ENCODE measurements around the gene ACIN1.

ACIN1 gene, protein sequence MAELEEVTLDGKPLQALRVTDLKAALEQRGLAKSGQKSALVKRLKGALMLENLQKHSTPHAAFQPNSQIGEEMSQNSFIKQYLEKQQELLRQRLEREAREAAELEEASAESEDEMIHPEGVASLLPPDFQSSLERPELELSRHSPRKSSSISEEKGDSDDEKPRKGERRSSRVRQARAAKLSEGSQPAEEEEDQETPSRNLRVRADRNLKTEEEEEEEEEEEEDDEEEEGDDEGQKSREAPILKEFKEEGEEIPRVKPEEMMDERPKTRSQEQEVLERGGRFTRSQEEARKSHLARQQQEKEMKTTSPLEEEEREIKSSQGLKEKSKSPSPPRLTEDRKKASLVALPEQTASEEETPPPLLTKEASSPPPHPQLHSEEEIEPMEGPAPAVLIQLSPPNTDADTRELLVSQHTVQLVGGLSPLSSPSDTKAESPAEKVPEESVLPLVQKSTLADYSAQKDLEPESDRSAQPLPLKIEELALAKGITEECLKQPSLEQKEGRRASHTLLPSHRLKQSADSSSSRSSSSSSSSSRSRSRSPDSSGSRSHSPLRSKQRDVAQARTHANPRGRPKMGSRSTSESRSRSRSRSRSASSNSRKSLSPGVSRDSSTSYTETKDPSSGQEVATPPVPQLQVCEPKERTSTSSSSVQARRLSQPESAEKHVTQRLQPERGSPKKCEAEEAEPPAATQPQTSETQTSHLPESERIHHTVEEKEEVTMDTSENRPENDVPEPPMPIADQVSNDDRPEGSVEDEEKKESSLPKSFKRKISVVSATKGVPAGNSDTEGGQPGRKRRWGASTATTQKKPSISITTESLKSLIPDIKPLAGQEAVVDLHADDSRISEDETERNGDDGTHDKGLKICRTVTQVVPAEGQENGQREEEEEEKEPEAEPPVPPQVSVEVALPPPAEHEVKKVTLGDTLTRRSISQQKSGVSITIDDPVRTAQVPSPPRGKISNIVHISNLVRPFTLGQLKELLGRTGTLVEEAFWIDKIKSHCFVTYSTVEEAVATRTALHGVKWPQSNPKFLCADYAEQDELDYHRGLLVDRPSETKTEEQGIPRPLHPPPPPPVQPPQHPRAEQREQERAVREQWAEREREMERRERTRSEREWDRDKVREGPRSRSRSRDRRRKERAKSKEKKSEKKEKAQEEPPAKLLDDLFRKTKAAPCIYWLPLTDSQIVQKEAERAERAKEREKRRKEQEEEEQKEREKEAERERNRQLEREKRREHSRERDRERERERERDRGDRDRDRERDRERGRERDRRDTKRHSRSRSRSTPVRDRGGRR

DNA sequence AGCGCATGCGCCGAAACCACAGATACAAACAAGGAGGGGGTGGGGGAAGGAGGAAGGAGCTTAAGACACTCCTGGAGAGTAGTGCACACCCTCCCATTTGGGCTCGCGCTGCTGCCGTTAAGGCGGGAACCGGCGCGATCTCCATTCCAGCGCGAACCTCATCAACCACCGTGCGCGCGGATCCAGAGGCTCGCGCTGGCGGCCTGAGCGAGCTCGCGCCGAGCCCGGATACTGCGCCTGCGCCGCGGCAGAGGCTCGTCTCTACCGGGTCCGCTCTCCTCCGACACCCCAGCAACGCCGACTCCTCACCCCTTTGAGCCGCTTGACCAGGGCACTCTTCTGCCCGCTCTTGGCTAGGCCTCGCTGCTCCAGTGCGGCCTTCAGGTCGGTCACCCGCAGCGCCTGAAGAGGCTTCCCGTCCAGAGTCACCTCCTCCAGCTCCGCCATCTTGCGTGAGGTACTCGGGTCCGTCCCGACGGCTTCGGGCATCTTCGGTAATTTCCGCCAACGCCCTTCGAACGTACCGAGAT is at the start of gene ACIN1:
Gene ACIN1, minus strand, starts transcription at position 471 of the 530 bp plus-strand sequence. Its CDS starts 24 bp downstream, at position 447.
- in situ Hi-C loops (cut with HindIII; ENCODE audit: low sequenced_read_pairs) = no loop called here

DNA sequence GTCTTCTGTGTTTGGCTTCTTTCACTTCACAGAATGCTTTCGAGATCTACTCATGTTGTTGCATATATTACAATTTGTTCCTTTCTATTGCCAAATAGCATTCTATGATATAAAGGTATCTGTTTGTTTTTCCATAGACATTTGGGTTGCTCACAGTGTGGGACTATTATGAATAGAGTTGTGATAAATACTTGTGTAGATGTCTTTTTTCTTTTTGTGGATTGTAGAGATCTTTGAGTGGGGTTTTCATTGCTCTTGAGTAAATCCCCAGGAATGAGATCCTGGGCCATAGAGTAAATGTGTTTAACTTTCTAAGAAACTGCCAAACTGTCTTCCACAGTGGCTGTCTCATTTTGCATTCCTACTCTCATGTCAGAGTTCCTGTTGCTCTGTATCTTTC is 49.0 kb upstream of the ACIN1 start:
- in situ Hi-C loops (cut with HindIII; ENCODE audit: low sequenced_read_pairs) = no loop called here

DNA sequence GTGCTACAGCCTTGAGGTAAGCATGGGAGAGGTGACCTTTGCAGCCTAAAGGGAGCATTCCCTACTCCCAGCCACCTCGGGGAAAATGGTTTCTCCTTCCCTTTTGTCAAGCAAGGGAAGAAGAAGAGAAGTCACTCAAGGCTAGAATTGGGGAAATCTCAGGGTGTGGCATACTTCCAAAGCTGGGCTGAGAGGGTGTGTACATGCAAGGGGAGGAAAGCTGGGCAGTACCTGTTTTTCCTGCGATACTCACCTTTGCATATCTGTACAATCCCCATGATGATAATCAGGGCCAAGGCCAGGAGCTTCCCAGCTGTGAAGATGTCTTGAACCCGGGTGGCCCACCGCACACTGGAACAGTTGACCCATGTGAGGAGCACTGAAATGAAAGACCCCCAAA is 47.9 kb upstream of the ACIN1 start:
- in situ Hi-C loops (cut with HindIII; ENCODE audit: low sequenced_read_pairs) = no loop called here

DNA sequence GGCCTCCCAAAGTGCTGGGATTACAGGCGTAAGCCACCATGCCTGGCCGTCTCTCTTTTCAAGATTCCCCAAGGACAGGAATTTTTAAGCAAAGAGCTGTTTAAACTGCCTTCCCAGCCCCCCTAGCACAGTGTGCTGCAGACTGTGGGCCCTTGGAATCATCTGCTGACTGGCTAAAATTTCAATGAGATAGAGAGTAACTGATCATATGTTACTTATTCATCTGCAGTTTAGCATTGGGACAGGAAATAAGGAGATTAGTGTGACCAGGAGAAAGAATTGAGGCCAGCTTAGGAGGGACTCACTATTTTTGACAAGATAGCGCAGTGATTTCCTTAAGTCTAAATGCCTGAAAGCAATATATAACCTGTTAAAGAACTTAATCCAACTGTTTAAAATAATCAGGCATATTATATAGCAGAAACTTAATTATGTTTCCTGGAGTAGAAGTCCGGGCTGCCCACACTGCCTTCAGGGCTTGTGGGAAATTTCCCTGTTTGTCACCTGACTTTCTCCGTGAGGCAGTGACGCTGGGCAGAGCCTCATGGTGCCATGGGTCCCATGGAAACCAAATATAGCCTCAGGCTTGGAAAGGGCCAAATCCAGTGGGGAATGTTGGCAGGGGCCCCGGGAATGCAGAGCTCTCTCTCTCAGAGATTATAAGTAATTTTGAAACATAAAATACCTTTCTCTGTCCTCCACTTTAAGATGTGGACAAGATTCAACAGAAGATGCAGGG is 46.9 kb upstream of the ACIN1 start:
- in situ Hi-C loops (cut with HindIII; ENCODE audit: low sequenced_read_pairs) = no loop called here

DNA sequence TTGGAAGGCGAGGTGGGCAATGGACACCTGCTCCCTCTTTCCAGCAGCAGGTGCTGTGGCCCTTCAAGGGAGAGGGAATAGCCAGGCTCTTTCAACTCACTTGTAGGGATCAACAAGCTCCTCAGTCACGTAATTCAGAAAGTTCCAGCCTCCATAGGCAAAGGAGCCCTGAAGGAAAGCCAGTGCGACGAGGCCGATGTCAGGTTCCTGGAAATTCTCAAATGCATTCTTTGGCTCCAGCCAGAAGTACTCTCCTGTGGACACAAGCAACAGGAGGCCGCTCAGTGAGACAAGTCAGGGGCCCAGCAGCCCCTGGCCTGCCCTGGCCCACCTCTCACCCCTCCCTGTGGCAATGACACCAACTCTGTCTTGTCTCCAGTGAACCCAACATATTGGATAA is 45.4 kb upstream of the ACIN1 start:
- in situ Hi-C loops (cut with HindIII; ENCODE audit: low sequenced_read_pairs) = no loop called here

DNA sequence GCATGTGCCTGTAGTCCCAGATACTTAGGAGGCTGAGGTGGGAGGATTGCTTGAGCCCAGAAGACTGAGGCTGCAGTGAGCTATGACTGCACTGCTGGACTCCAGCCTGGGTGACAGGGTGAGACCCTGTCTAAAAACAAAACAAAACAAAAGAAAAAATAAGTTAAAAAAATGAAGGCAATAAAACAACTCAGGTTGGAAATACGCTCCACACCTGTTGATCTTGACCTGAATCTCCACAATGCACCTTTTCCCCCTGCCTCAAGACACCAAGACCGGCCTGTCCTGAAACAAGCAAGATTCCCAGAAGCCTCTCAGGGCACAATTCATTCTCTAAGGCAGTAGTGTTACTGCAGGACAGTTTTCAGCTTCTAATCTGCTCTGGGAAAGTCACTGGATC is 44.9 kb upstream of the ACIN1 start:
- in situ Hi-C loops (cut with HindIII; ENCODE audit: low sequenced_read_pairs) = no loop called here

DNA sequence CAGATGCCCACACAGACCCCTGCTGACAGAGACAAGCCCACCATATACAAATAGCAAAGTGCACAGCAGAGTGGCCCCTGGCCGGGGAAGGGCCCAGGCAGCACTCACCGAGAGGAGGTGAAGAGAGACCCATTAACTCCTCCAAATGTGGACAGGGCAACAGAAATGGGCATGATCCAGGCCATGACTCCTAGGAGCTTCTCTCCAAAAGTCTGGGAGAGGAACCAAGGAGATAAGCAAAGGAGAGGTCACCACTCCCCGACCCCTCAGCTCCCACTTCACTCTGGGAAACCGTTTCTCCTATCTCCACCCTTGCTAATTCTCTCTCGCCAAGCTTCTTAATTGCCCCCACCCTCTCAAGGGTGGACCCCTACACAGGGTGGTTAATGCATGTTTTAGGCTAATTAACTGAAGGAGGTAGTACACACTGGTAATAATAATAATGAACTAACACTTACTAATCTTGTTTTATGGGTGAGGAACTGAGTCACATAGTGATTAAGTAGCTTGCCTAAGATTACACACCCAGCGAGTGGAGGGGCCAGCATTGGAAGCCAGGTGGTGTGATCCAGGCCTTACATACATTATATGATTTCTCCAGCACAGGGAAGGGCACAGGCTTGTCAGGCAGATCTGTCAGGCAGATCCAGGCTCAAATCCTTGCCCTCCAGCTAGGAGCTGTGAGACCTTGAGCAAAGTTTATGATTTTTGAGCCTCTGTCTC is 43.0 kb upstream of the ACIN1 start:
- in situ Hi-C loops (cut with HindIII; ENCODE audit: low sequenced_read_pairs) = no loop called here

DNA sequence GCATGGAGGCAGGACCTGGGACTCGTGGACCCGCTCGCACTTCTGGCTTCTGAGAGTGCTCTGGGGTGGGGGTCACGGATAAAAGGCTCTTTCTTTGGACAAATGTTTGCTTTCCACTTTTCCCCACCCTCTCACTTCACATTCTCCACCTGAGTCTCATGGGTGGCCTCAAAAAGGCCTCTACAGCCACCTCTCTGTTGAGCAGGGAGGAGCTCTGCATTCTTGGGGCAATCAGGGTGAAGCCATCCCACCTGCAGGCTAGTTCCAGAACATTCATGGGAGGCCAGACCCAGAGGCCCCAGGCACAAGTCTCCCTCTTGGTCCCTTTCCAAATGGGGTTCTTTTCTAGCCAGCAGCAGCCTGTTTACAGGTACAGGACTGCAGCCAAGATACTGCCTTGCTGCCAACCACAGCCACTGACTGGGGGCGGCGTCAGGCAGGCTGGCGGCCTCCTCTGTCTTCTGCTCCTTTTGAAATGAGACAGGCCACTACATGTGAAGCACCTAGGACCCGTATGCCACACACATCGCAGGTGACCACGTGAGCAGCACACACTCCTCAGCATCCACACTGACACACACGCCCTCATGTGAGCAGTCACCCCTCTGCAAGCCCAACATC is 42.4 kb upstream of the ACIN1 start:
- in situ Hi-C loops (cut with HindIII; ENCODE audit: low sequenced_read_pairs) = no loop called here

DNA sequence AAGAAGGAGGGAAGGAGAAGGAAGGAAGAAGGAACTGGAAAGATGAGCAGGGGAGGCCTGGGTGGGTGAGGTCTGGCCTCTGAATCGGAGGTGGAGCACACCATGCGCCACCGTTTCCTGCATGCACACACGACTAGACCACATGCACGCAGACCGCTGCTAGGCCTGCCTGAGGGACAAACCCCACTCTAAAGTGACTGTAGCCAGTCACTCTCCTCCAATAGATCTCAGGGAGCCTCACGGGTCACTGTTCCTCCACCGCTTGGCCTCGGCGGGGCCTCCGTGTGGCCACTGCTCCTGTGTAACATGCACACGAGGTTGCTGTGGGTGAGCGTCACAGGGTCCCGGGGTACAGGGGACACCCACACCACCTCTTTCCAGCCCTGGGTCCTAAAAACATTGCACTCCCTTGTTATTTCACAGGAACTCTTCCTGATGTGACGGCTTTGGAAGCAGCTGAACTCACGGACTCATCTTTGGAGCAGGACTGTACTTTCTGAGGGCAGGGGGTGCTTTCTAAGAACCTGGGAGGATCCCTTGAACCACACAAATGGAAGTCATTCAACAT is 41.7 kb upstream of the ACIN1 start:
- in situ Hi-C loops (cut with HindIII; ENCODE audit: low sequenced_read_pairs) = no loop called here

DNA sequence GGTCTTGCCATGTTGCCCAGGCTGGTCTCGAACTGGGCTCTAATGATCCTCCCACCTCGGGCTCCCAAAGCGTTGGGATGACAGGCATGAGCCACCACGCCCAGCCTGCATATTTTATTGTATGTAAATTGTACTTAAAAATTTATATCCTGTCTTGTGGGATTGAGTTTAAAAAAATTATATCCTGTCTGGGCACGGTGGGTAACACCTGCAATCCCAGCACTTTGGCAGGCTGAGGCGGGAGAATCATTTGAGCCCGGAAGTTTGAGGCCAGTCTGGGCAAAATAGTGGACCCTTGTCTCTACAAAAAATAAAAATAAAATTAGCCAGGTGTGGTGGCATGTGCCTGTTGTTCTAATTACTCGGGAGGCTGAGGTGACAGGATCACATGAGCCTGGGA is 38.0 kb upstream of the ACIN1 start:
- in situ Hi-C loops (cut with HindIII; ENCODE audit: low sequenced_read_pairs) = no loop called here

DNA sequence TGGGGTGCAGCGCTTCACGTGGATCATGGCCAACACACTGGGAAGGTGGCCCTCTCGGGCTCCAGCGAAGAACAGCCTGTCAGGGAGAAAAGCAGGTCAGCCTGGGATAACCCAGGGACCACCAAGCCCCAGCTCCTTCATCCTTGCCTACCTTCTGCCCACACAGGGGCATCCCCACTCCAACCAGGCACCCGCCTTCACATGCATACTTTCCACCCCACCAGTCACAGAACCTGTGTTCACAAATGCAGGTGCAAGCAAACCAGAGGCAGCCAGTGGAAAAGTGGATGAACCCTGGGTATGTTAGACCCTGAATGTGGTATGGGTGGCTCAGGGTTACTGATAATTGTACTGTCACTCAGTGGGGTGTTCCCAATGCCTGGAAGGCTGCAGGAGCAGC is 36.5 kb upstream of the ACIN1 start:
- in situ Hi-C loops (cut with HindIII; ENCODE audit: low sequenced_read_pairs) = no loop called here

DNA sequence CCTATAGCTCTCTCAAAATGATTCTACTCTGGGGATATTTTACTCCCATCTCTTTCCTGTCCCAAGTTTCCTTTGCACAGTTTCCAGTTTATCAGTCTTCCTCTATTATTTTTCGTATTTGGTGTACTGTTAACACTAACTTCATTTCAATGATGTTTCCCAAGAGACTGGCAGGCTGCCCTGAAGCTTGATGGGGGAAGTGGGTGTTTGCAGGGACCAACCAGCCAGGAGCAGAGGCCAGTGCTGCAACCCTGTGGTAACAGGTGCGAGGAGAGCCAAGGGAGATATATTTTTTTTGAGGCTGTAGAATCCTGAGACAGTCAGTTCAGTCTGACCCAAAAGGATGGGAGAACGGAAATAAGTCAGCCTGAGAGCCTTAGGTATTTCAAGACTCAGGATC is 35.9 kb upstream of the ACIN1 start:
- in situ Hi-C loops (cut with HindIII; ENCODE audit: low sequenced_read_pairs) = no loop called here

DNA sequence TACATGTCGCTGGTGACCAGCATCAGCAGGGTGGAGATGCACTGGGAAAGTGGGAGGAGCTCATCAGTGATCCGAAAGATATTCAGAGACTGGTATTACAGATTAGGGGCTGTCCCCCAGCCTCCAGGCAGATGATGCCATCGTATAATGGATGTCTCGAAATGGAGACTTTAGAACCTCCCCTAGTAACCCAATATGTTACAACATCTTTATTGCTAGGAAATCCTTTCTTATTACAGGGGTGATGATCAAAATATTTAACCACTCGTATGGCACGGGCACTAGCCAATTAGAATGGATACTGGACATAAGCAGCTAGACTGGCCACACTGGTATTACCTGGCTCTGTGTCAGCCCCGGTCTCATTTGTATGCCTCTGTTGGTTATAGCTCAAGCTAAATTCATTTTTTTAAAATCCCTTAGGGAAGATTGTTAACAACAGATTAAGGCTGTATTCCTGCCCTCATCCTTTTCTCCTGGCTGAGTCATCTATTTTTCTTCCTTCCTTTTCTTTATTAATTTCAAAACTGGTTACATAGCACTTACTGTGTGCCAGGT is 34.9 kb upstream of the ACIN1 start:
- in situ Hi-C loops (cut with HindIII; ENCODE audit: low sequenced_read_pairs) = loop anchor here (5.0 kb wide), 1 partner anchor 32 kb away; no protein-coding TSS in a partner anchor

DNA sequence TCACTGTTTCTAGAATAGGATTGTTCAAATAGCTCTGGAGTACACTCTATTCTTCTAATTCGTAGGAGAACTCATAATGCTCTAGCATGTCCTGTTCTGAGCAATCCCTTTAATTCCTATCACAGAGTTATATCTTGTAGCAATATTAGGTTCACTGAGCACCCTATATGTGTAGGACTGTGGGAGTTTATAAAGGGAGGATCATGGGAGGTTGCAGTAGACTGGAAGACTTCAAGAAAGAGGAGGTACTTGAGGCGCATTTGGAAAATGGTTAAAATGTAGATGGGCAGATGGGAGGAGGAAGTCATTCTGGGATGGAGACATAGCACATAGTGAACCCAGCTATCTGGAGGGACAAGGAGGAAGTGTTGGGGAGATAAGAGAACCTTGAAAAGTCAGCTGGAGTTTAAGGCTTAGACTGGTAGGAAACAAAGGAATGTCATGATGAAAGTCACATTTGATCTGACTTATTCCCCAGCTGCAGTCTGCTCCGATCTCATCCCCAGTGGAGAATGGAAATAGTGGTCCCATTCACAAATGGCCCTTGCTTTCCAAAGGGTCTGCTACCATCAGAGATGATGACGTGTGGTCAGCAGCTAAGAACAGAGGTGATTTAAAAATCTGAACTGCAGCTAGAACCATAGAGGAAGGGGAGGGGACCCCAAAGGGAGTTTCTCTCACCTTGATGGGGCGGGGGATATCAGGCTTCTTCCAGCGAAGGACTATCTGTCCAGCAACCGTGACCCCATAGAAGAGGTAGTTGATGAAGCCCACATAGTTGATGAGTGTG is 34.2 kb upstream of the ACIN1 start:
- in situ Hi-C loops (cut with HindIII; ENCODE audit: low sequenced_read_pairs) = loop anchor here (5.0 kb wide), 1 partner anchor 33 kb away; no protein-coding TSS in a partner anchor

DNA sequence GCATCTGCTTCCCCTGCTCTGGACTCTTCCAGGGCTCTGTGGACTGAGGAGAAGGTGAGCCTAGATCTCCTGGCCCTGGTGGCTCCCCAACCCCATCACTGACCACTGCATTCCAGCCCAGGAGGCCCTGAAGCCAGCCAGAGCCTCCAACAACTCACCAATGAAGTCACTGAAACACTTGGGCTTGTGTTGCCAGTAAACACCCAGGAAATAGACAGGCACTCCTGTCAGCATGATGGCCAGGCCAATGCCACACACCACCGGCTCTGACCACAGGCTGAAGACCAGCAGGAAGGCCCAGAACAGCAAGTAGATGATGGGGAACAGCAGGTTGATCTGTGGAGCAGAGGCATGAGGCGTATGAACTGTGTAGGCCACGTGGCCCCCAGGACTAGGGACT is 32.9 kb upstream of the ACIN1 start:
- in situ Hi-C loops (cut with HindIII; ENCODE audit: low sequenced_read_pairs) = loop anchor here (5.0 kb wide), 1 partner anchor 34 kb away; no protein-coding TSS in a partner anchor

DNA sequence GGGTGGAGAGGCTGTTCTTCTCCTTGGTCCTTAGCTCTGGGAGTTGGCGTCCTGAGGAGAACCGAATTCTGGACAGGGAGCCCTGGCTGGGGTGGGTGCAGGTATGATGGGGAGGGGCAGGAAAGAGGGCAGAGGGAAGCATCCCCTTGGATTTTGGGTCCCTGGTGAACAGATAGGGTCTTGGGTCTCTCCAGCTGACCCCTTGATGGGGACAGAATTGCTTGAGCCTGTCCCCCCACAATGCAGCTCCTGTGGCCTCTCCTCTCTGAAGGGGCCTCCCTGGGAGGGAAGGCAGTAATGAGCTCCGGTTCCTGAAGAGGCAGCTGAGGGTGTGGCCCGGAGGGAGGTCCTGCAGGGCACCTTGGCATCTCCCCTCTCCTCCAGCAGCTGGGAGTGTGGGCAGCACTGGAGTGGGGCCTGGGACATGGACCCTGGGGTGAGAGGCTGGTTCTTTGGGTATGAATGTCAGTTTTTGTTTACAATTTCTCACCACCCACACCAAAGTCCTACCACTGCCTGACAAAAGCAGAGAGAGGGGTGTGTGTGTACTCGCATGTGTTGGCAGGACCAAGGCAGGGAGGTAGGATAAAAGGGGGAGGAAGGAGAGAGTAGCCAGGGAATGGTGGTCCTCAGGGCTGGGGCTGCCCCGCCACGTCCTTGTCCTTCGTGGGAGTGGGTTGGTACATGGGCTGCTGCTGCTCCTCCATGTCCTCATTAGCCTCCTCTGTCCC is 31.8 kb upstream of the ACIN1 start:
- in situ Hi-C loops (cut with HindIII; ENCODE audit: low sequenced_read_pairs) = loop anchor here (5.0 kb wide), 1 partner anchor 36 kb away; no protein-coding TSS in a partner anchor
